Endothelial cell of umbilical vein (primary cell): Measurements from ENCODE around the gene TMPRSS9. TPM values are rescaled to one million over a fixed set of nuclear protein-coding genes. Genes with fewer than 3 reads are reported as not detected.

Experiments used
- BruUV-seq: library from RNA; stranded (reverse); fragments of 400-500 nt; replicated peaks from 2 replicates; lab custom pipeline; 2021; lab: Mats Ljungman, UMichigan
- CTCF ChIA-PET: fragments of 300-600, 350-600 bp; sonication (Branson Sonifier 250); formaldehyde crosslinking; loops from one replicate; lab custom pipeline; 2021; ENCODE audit warnings: antibody characterized with exemption, inconsistent platforms; lab: Charles Lee
- POLR2A ChIA-PET: fragments of 300-600, 350-600 bp; sonication (Branson Sonifier 250); formaldehyde crosslinking; loops from one replicate; lab custom pipeline; 2021; ENCODE audit warnings: antibody characterized with exemption, inconsistent platforms; lab: Charles Lee
- DNase-seq: peaks from one replicate; pipeline ENCODE4 v3.0.0-alpha.2; 2011; ENCODE audit warnings: low read depth, low spot score
- FAIRE-seq: peaks from 2 replicates; lab custom pipeline; 2011; peaks lifted over from hg19 to GRCh38; lab: Jason Lieb, UNC
- H2AFZ ChIP-seq: 2 replicates; pipeline ENCODE4 v1.6.0; 2012; ENCODE audit warnings: low read depth, low read length, control low read depth, inconsistent platforms
- H3K27ac ChIP-seq: 2 replicates; pipeline ENCODE4 v1.5.1; 2011; ENCODE audit warnings: low read depth, mild to moderate bottlenecking, control low read depth, low read length, moderate library complexity; ENCODE audit not compliant: insufficient read depth
- H3K27me3 ChIP-seq, 2 experiments: 2 replicates each; pipeline versions ENCODE4 v1.6.0 to v1.6.1; 2011; ENCODE audit warnings: low read length in 2 of 2, mixed read lengths in 1 of 2; ENCODE audit not compliant: control insufficient read depth in 2 of 2, insufficient read depth in 2 of 2
- H3K36me3 ChIP-seq, 2 experiments: 2 replicates in 1 of 2; 3 replicates in 1 of 2; pipeline ENCODE4 v1.5.1; 2011; ENCODE audit warnings: low read length in 2 of 2, mild to moderate bottlenecking in 1 of 2, moderate library complexity in 1 of 2; ENCODE audit not compliant: control insufficient read depth in 2 of 2, insufficient read depth in 2 of 2; ENCODE audit errors: extremely low read depth in 1 of 2
- H3K4me1 ChIP-seq: 3 replicates; pipeline ENCODE4 v1.5.1; 2011; ENCODE audit warnings: mild to moderate bottlenecking, low read length; ENCODE audit not compliant: control insufficient read depth, insufficient read depth; ENCODE audit errors: extremely low read depth
- H3K4me2 ChIP-seq: 2 replicates; pipeline ENCODE4 v1.6.1; 2011; ENCODE audit warnings: low read length, control low read depth, mixed read lengths; ENCODE audit not compliant: insufficient read depth
- H3K4me3 ChIP-seq, 3 experiments: fragments of 200-600 bp in 1 of 3; sonication (generic), shearing (Covaris generic) in 1 of 3; replicated peaks in 1 of 3; 2 replicates each; pipeline ENCODE4 v1.5.1; 2011 to 2016; ENCODE audit warnings: control low read depth in 3 of 3, low read length in 3 of 3, mild to moderate bottlenecking in 2 of 3, inconsistent platforms in 1 of 3, low read depth in 1 of 3, moderate library complexity in 1 of 3; ENCODE audit not compliant: insufficient read depth in 1 of 3
- H3K79me2 ChIP-seq: 2 replicates; pipeline ENCODE4 v1.6.0; 2012; ENCODE audit warnings: low read length, inconsistent platforms; ENCODE audit not compliant: control insufficient read depth, insufficient read depth
- H3K9ac ChIP-seq: replicated peaks from 2 replicates; pipeline ENCODE3; 2011; ENCODE audit warnings: low read length, control low read depth; ENCODE audit not compliant: insufficient read depth; ENCODE audit errors: extremely low read depth
- H3K9me1 ChIP-seq: replicated peaks from 3 replicates; pipeline ENCODE4 v1.6.0; 2011; ENCODE audit warnings: mild to moderate bottlenecking, low read length; ENCODE audit not compliant: control insufficient read depth, insufficient read depth; ENCODE audit errors: extremely low read depth
- H3K9me3 ChIP-seq: replicated peaks from 2 replicates; pipeline ENCODE4 v1.5.1; 2012; ENCODE audit warnings: low read length, inconsistent platforms; ENCODE audit not compliant: control insufficient read depth, insufficient read depth
- H4K20me1 ChIP-seq: replicated peaks from 2 replicates; pipeline ENCODE3; 2011; ENCODE audit warnings: mild to moderate bottlenecking, low read length; ENCODE audit not compliant: control insufficient read depth, insufficient read depth; ENCODE audit errors: extremely low read depth
- EZH2 ChIP-seq: IDR thresholded peaks from 2 replicates; pipeline ENCODE4 v1.6.1; 2012; ENCODE audit warnings: borderline replicate concordance, low read depth, mild to moderate bottlenecking, moderate library complexity, low read length, inconsistent platforms; ENCODE audit not compliant: severe bottlenecking
- FOS ChIP-seq: IDR thresholded peaks from 2 replicates; pipeline ENCODE4 v1.6.1; 2011; ENCODE audit warnings: mild to moderate bottlenecking, low read length, moderate library complexity, borderline replicate concordance; ENCODE audit not compliant: insufficient read depth
- MYC ChIP-seq: IDR thresholded peaks from one replicate; pipeline ENCODE4 v1.6.1; 2011; ENCODE audit warnings: mild to moderate bottlenecking, low read depth, low read length
- POLR2A ChIP-seq: IDR thresholded peaks from 2 replicates; pipeline ENCODE4 v1.6.1; 2012; ENCODE audit warnings: low read depth, mild to moderate bottlenecking, control low read depth, low read length
- dilution Hi-C: fragments of 300-500 bp; cut with MboI; formaldehyde crosslinking; loops from one replicate; pipeline ENCODE4 v1.15.0; 2019; ENCODE audit warnings: low sequenced_read_pairs; ENCODE audit not compliant: extremely low pct_ligation_motif_present
- intact Hi-C: fragments of 100-400 bp; cut with micrococcal nuclease; formaldehyde crosslinking; loops from one replicate; pipeline ENCODE4 v1.10.0; 2022
- polyA plus RNA-seq, 4 experiments: library from polyadenylated mRNA; depleted of rRNA in 3 of 4; stranded (reverse) in 3 of 4; unstranded in 1 of 4; fragments of >200 nt; gene quantifications; 2 replicates each; pipeline versions ENCODE4 v1.2.1 to v1.2.3, GENCODE V29; 2011 to 2012; ENCODE audit warnings: missing spikeins in 1 of 4
- total RNA-seq: library from RNA; stranded (reverse); gene quantifications from 2 replicates; pipeline ENCODE4 v1.2.3, GENCODE V29; 2021
- TF ChIP-seq, protein P1 (sequence below), 2 donors: IDR thresholded peaks; 1 replicate in 1 of 2; 2 replicates in 1 of 2; pipeline ENCODE4 v1.5.1; 2011; ENCODE audit warnings: low read length in 2 of 2, mild to moderate bottlenecking in 2 of 2, moderate library complexity in 2 of 2, control low read depth in 1 of 2, inconsistent platforms in 1 of 2, low read depth in 1 of 2; ENCODE audit not compliant: insufficient read depth in 1 of 2; ENCODE audit errors: extremely low read depth in 1 of 2

The TMPRSS9 gene
- total and polyA plus RNA-seq, 2 donors (not counting 3 experiments of a cell fraction or from before 2014, with no cell fraction given) = not detected

DNA sequence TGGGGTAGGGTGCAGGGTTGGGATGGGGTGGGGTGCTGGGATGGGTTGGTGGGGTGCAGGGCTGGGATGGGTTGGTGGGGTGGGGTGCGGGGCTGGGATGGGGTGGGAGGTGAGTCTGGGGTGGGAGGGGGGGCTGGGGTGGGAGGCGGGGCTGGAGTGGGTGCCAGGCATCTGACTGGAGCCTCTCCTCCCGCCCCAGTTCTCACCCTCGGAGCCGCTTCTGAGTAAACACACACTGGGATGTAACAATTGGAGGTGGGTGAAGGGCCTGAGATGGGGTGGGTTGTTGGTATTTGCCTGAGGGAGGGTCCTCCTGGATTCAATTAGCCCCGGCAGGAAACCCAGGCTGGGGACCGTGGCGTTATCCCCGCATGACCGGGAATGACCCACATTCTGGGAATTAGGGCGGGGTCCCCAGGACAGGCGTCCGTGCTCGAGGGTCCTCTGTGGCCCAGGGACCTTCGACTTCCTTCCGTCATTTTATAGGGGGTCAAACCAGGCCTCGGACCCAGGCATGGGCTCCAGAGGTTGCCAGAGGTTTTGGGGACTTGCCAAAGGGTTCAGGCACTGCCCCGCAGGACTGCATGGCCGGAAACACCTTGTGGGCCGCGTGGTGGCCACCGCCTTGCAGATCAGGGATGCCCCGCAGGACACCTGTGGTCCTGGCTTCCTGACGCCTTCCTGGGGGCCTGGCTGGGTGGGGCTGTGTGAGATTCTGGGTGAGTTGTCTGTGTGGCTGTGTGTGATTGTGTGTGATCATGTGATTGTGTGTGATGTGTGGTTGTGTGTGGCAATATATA, 1.4 kb downstream of the TMPRSS9 start:
- Histone ChIP-seq H3K9ac (no peak overlapping the region), H3K4me1 (no peaks in the 10 kb centered on the region), H3K27ac (no peak overlapping the region), H3K4me2 (no peak overlapping the region), H4K20me1 (no peaks in the 10 kb centered on the region), H3K9me3 (no peaks in the 10 kb centered on the region), H3K9me1 (no peaks in the 10 kb centered on the region), H3K79me2 (no peaks in the 10 kb centered on the region), H3K4me3 (no peak overlapping the region), H3K36me3 (no peaks in the 10 kb centered on the region), H3K27me3 (peaks cover 5 to 11% of the 10 kb centered on the region in 2 experiments), H2AFZ (no peak overlapping the region)
- intact Hi-C loops (no loop called here), dilution Hi-C loops (no loop called here)
- ChIA-PET POLR2A (no interaction called here), CTCF (no interaction called here)
- no peak for TF ChIP-seq MYC
- no peak for TF ChIP-seq POLR2A
- no peak for TF ChIP-seq EZH2
- TF ChIP-seq, protein P1, sequence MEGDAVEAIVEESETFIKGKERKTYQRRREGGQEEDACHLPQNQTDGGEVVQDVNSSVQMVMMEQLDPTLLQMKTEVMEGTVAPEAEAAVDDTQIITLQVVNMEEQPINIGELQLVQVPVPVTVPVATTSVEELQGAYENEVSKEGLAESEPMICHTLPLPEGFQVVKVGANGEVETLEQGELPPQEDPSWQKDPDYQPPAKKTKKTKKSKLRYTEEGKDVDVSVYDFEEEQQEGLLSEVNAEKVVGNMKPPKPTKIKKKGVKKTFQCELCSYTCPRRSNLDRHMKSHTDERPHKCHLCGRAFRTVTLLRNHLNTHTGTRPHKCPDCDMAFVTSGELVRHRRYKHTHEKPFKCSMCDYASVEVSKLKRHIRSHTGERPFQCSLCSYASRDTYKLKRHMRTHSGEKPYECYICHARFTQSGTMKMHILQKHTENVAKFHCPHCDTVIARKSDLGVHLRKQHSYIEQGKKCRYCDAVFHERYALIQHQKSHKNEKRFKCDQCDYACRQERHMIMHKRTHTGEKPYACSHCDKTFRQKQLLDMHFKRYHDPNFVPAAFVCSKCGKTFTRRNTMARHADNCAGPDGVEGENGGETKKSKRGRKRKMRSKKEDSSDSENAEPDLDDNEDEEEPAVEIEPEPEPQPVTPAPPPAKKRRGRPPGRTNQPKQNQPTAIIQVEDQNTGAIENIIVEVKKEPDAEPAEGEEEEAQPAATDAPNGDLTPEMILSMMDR (IDR thresholded peaks at IDR 0.05; ENCODE audit: extremely low read depth in 1 of 2, insufficient read depth in 1 of 2, low read depth in 1 of 2, low read length in 2 of 2) = no peak
- no peak for TF ChIP-seq FOS
- BruUV-seq = no TSS peak
- DNase-seq (no peak), FAIRE-seq (no peak)
